ENCODE data around the gene PRSS36.
"Not testable (repeated sequence)": the region's sequence is repeated elsewhere in the genome, so short reads cannot be mapped to it uniquely, and the experiment has no call there.

The PRSS36 gene

DNA sequence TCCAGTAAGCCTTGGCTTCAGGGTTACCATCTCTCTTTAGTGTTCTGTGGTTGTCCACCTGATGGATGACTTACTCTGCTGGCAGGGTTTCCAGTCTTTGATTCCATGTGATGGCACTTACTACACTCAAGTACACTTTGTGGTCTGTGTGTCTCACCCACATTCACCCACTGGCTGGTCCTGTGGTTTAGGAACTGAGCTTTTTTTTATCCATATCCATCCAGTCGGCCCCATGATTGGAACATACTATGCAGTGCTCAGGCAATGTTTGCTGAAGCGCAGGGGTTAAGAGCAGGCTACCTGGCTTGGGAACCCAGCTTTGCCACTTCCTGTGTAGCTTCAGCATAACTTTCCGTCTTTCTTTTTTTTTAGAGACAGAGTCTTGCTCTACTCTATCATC is 27.3 kb upstream of the PRSS36 start:
- Histone ChIP-seq H3K9me2 (replicated peaks; ENCODE audit: control insufficient read depth, low read length) (no peaks in the 10 kb centered on the region), H3K79me2 (ENCODE audit: control insufficient read depth, low read length) (peaks cover 35% of the 10 kb centered on the region), H3K27me3 (ENCODE audit: control insufficient read depth, low read length) (no peaks in the 10 kb centered on the region), H3K36me3 (ENCODE audit: control insufficient read depth, low read length) (peaks cover 25% of the 10 kb centered on the region), H3K9me3 (ENCODE audit: control insufficient read depth, insufficient read depth, low read length) (no peaks in the 10 kb centered on the region), H3K4me2 (ENCODE audit: low read length) (peak overlapping the region; percentile 33), H4K20me1 (ENCODE audit: control insufficient read depth, insufficient read depth, low read depth, low read length) (peaks cover 15% of the 10 kb centered on the region), H3F3A (ENCODE audit: control insufficient read depth, insufficient read depth) (peaks cover 20% of the 10 kb centered on the region), H3K4me3 (ENCODE audit: low read length) (no peak overlapping the region), H3K27ac (ENCODE audit: low read depth, low read length) (no peak overlapping the region), H3K4me1 (ENCODE audit: control insufficient read depth, low read length) (peaks cover 35% of the 10 kb centered on the region)
- TF ChIP-seq, protein P1, sequence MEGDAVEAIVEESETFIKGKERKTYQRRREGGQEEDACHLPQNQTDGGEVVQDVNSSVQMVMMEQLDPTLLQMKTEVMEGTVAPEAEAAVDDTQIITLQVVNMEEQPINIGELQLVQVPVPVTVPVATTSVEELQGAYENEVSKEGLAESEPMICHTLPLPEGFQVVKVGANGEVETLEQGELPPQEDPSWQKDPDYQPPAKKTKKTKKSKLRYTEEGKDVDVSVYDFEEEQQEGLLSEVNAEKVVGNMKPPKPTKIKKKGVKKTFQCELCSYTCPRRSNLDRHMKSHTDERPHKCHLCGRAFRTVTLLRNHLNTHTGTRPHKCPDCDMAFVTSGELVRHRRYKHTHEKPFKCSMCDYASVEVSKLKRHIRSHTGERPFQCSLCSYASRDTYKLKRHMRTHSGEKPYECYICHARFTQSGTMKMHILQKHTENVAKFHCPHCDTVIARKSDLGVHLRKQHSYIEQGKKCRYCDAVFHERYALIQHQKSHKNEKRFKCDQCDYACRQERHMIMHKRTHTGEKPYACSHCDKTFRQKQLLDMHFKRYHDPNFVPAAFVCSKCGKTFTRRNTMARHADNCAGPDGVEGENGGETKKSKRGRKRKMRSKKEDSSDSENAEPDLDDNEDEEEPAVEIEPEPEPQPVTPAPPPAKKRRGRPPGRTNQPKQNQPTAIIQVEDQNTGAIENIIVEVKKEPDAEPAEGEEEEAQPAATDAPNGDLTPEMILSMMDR (IDR thresholded peaks at IDR 0.05; ENCODE audit: low read depth, low read length, poor library complexity, severe bottlenecking) = no peak
- TF ChIP-seq EZH2phosphoT487 (IDR thresholded peaks at IDR 0.05; ENCODE audit: borderline replicate concordance, low read length) = no peak

DNA sequence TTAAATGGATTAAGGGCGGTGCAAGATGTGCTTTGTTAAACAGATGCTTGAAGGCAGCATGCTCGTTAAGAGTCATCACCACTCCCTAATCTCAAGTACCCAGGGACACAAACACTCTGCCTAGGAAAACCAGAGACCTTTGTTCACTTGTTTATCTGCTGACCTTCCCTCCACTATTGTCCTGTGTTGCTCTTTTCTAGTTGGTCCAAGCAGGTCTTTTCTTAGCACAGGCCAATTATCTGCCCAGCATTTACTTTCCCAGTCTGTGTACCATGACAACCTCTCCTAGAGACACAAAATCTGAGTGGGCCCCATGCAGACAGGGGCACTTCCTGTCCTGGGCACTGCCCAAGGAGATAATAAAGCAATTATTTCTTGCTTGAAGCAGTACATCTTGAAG is 20.2 kb upstream of the PRSS36 start:
- not testable (repeated sequence) for H4K20me1 ChIP-seq (ENCODE audit: control insufficient read depth, insufficient read depth, low read depth, low read length); H3K9me2 ChIP-seq (replicated peaks; ENCODE audit: control insufficient read depth, low read length); H3K27me3 ChIP-seq (ENCODE audit: control insufficient read depth, low read length); H3F3A ChIP-seq (ENCODE audit: control insufficient read depth, insufficient read depth); H3K4me3 ChIP-seq (ENCODE audit: low read length); H3K36me3 ChIP-seq (ENCODE audit: control insufficient read depth, low read length); H3K27ac ChIP-seq (ENCODE audit: low read depth, low read length); H3K4me1 ChIP-seq (ENCODE audit: control insufficient read depth, low read length); H3K4me2 ChIP-seq (ENCODE audit: low read length); H3K79me2 ChIP-seq (ENCODE audit: control insufficient read depth, low read length); H3K9me3 ChIP-seq (ENCODE audit: control insufficient read depth, insufficient read depth, low read length)

- Histone ChIP-seq H3K27ac (ENCODE audit: low read depth, low read length) (no peak overlapping the region), H3K9me3 (ENCODE audit: control insufficient read depth, insufficient read depth, low read length) (no peaks in the 10 kb centered on the region), H3K36me3 (ENCODE audit: control insufficient read depth, low read length) (no peaks in the 10 kb centered on the region), H3F3A (ENCODE audit: control insufficient read depth, insufficient read depth) (no peaks in the 10 kb centered on the region), H3K9me2 (replicated peaks; ENCODE audit: control insufficient read depth, low read length) (no peaks in the 10 kb centered on the region), H4K20me1 (ENCODE audit: control insufficient read depth, insufficient read depth, low read depth, low read length) (no peaks in the 10 kb centered on the region), H3K4me2 (ENCODE audit: low read length) (no peak overlapping the region), H3K4me3 (ENCODE audit: low read length) (no peak overlapping the region), H3K27me3 (ENCODE audit: control insufficient read depth, low read length) (no peaks in the 10 kb centered on the region), H3K4me1 (ENCODE audit: control insufficient read depth, low read length) (no peaks in the 10 kb centered on the region), H3K79me2 (ENCODE audit: control insufficient read depth, low read length) (no peaks in the 10 kb centered on the region)
- TF ChIP-seq, protein P1 (IDR thresholded peaks at IDR 0.05; ENCODE audit: low read depth, low read length, poor library complexity, severe bottlenecking) = no peak
- no peak for TF ChIP-seq EZH2phosphoT487 (IDR thresholded peaks at IDR 0.05; ENCODE audit: borderline replicate concordance, low read length)
Observed at GRCh38 chr16:31168848-31169247, 19.0 kb upstream of the PRSS36 start.

- H3K4me3 ChIP-seq (ENCODE audit: low read length) = no peak overlapping the region
- H3K27me3 ChIP-seq (ENCODE audit: control insufficient read depth, low read length) = no peaks in the 10 kb centered on the region
- no peaks in the 10 kb centered on the region for H3K4me1 ChIP-seq (ENCODE audit: control insufficient read depth, low read length)
- no peaks in the 10 kb centered on the region for H3K9me3 ChIP-seq (ENCODE audit: control insufficient read depth, insufficient read depth, low read length)
- no peaks in the 10 kb centered on the region for H3K9me2 ChIP-seq (replicated peaks; ENCODE audit: control insufficient read depth, low read length)
- H3K79me2 ChIP-seq (ENCODE audit: control insufficient read depth, low read length) = no peaks in the 10 kb centered on the region
- H3F3A ChIP-seq (ENCODE audit: control insufficient read depth, insufficient read depth) = no peaks in the 10 kb centered on the region
- no peaks in the 10 kb centered on the region for H3K36me3 ChIP-seq (ENCODE audit: control insufficient read depth, low read length)
- TF ChIP-seq EZH2phosphoT487 (IDR thresholded peaks at IDR 0.05; ENCODE audit: borderline replicate concordance, low read length) = no peak
- TF ChIP-seq, protein P1 (IDR thresholded peaks at IDR 0.05; ENCODE audit: low read depth, low read length, poor library complexity, severe bottlenecking) = no peak
- H4K20me1 ChIP-seq (ENCODE audit: control insufficient read depth, insufficient read depth, low read depth, low read length) = no peaks in the 10 kb centered on the region
- no peak overlapping the region for H3K27ac ChIP-seq (ENCODE audit: low read depth, low read length)
- H3K4me2 ChIP-seq (ENCODE audit: low read length) = no peak overlapping the region
Observed at GRCh38 chr16:31167315-31167714, 17.4 kb upstream of the PRSS36 start.
